ENCODE data around the gene FTO.

The FTO gene

DNA sequence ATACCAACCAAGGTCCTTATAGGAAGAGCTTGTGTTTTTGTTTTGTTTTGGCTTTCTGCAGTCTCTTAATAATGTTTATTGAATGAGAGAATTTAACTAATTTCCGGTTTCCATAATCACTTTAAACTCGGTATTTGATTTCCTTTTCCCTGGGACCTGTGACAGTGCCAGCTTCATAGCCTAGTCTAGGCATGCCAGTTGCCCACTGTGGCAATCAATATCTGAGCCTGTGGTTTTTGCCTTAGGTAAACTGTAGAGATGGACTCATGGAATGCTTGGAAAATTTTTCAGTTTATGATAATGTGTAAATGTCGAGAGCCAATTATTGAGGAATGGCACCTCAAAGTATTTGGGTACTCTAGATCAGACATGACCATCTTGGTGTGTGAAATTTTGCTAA lies 78.2 kb downstream of the FTO start:
- DNase-seq (ENCODE audit: low read depth in 2 of 2), result no peak

GRCh38 chr16:53784291-53784690 lies 80.3 kb downstream of the FTO start:
- DNase-seq (ENCODE audit: low read depth in 2 of 2), result no peak

GRCh38 chr16:53785044-53785443 lies 81.1 kb downstream of the FTO start:
- peak; percentile 57 to 64 for DNase-seq (ENCODE audit: low read depth in 2 of 2)

DNA sequence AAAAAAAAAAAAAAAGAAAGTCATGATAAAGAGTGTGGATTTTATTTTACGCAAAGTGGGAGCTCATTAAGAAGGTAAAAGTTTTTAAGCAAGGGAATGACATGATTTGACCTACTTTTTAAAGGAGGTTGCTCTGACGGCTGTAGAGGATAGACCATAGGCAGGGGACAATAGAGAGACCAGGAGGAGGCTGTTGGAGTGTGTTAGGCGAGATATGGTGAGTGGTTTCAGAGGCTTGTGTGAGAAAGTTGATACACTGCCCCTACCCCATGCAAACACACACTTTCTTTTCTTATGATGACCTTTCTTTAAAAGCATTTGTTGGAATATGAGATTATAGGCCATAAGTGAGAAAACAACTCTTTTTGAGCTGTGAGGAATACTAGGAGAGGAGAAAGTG lies 82.0 kb downstream of the FTO start:
- no peak for DNase-seq (ENCODE audit: low read depth in 2 of 2)

DNA sequence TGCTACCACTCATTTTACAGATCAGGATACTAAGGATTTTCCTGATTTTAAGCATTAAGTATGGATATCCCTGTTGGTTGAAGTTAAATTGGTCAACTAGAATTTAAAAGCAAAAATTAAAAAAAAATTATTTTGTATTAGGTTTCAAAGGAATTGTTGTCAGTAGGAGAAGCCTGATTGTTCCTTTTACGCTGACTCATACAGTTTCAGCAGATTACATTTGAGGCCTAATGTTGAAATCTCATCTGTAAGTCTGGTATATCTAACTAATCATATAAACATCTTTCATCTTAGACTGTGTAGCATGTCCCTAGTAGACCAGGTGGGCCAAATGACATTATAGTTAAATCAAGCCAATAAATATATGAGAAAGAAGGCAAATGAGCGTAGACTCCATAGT lies 83.5 kb downstream of the FTO start:
- DNase-seq (ENCODE audit: low read depth in 2 of 2), result no peak

GRCh38 chr16:53789137-53789536 lies 85.2 kb downstream of the FTO start:
- DNase-seq (ENCODE audit: low read depth in 2 of 2), result peak; percentile 81

DNA sequence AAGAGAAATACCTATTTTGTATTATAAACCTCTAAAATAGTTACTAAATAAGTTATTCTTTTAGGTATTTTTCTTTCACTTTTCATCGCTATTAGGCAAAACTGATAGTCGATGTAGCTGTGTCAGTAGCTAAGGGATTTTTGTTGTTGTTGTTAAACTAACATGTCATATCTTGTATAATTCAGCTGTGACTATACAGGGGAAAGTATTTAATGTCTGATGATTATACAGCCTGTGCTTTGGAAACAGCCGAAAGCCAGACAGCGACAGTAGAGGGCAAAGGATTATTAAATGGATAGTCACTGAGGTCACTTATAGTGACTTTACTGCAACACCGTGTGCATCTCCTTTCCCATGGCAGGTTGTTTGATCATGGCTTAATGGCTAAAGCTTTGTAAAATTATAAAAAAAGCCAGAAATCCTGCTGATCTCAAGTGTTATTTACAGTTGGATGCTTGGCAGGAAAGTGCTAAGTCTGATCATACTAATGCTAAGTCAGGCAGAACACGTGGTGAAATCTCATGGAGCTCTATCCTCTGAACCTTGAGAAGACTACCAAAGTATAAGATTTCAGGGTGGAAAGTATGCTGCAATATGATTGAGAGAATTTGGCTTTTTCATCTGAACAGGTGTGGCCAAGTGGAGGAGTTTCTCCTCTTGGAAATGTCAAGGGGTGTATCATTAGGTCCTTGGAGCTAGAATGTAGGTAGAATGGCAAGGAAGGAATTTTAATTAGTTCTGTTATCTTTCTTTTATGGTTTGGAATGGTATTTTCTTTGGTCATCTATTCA lies 88.4 kb downstream of the FTO start:
- no peak for DNase-seq (ENCODE audit: low read depth in 2 of 2)

GRCh38 chr16:53803451-53803850 lies 99.5 kb downstream of the FTO start:
- no peak for DNase-seq (ENCODE audit: low read depth in 2 of 2)

DNA sequence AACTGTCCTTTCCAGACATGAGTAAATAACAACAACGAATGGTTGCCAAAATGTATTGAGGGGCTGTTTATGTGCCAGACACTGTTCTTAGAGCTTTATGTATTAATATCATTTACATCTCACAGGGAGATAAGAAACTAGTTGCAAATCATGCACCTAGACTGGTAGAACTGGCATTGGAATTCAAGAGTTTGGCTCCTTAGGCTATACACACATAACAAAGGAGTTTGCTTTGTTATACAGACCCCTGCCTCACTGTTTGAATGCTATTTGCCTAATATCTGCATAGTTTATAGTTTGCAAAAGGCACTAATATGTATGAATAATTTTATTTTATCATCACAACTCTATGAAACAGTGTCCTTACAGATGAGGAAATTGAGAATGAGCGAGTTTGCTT lies 100.0 kb downstream of the FTO start:
- DNase-seq (ENCODE audit: low read depth in 2 of 2), result no peak

DNA sequence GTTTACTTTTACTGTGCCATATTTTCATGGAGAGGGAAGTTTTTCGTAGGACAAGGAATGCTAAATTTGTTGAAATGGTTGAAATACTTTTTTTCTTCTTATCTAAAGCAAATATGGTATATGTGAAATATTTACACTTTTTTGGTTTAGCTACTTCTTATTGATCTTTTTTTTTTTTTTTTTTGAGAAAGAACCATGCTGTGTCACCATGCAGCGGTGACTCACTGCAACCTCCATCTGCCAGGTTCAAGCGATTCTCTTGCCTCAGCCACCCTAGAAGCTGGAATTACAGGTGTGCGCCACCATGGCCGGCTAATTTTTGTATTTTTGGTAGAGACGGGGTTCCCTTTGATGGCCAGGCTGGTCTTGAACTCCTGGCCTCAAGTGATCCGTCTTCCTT lies 100.5 kb downstream of the FTO start:
- DNase-seq (ENCODE audit: low read depth in 2 of 2), result no peak

- DNase-seq (ENCODE audit: low read depth in 2 of 2), result no peak
These were observed 101.2 kb downstream of the FTO start for GRCh38 chr16:53805113-53805512.

DNA sequence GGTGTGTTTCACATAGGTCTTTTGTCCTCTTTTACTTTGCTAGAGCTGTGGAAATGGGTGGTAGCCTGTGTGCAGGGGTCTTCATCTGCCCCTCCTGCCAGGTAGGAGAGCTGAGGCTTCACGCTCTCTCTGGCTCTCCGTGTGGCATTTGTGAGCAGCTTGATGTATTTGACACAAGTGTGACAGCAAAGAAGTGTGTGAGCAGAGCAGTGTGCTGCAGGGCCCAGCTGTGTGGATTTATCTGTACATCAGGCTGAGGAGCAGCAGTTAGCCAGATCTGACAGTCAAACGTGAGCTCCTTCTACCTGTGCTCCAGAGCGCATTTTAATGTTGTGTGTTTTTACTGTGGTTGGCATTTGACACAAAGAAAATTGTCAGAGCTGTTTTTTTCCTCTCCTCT lies 101.8 kb downstream of the FTO start:
- no peak for DNase-seq (ENCODE audit: low read depth in 2 of 2)

GRCh38 chr16:53809088-53809932 lies 105.4 kb downstream of the FTO start:
- peak; percentile 96 to 97 for DNase-seq (ENCODE audit: low read depth in 2 of 2)

DNA sequence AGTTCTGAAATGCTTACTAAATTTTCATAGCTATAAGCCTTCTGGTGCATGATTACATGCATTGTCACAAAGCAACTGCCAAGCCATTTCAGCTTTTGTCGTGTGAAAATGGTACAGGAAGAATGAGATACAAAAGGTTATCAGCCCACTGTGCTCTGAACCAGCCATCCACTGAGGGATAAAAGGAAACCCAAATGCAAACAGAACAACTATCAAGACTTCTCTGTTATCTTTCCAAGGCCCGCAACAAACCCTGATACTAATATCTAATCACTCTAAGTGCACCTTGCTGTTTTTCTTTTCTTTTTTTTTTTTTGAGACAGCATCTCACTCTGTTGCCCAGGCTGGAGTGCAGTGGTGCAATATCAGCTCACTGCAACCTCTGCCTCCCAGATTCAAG lies 109.0 kb downstream of the FTO start:
- no peak for DNase-seq (ENCODE audit: low read depth in 2 of 2)

DNA sequence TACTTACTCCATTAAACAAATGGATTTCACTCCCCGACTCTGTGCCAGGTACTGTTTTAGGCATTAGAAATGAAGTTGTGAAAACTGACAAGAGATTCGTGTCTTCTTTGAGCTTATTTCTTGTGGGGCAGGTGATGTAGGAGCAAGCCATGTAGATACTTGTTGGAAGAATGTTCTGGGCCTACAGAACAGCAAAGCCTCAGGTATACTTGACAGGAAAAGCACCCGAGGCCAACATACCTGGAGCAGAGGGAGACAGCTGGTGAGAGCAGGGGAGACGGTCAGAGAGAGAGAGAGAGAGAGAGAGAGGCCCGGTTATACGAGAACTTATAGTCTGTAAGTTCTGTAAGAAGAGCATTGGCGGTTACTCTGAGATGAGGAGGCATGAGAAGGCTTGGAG lies 110.8 kb downstream of the FTO start:
- no peak for DNase-seq (ENCODE audit: low read depth in 2 of 2)

DNA sequence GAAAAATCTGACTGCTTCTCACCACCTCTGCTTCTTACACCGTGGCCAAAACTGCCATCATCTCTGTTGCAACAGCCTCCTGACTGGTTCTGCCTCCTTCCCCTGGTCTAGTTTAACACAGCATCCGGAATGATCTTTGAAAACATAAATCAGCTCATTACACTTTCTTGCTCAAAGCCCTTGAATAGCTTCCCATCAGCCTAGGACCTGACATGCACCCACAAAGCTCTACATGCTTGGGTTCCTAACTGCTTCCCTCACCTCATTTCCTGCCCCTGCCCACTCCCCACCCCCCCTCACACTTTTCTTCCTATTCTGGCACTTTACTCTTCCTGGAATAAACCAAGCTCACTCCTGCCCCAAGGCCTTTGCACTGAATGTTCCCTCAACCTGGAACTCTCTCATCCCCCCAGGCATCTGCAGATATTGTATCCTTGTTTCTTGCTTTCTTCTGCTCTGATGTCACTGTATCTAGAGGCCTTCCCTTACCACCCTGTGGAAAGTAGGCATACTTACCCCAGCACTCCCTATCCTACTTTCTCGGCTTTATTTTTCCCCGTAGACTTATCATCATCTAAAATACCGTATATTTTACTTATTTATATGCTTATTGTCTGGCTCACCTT lies 112.4 kb downstream of the FTO start:
- peak in 1 of 2 experiments; percentile 29 for DNase-seq (ENCODE audit: low read depth in 2 of 2)

GRCh38 chr16:53817117-53817755 lies 113.3 kb downstream of the FTO start:
- peak; percentile 89 to 90 for DNase-seq (ENCODE audit: low read depth in 2 of 2)

DNA sequence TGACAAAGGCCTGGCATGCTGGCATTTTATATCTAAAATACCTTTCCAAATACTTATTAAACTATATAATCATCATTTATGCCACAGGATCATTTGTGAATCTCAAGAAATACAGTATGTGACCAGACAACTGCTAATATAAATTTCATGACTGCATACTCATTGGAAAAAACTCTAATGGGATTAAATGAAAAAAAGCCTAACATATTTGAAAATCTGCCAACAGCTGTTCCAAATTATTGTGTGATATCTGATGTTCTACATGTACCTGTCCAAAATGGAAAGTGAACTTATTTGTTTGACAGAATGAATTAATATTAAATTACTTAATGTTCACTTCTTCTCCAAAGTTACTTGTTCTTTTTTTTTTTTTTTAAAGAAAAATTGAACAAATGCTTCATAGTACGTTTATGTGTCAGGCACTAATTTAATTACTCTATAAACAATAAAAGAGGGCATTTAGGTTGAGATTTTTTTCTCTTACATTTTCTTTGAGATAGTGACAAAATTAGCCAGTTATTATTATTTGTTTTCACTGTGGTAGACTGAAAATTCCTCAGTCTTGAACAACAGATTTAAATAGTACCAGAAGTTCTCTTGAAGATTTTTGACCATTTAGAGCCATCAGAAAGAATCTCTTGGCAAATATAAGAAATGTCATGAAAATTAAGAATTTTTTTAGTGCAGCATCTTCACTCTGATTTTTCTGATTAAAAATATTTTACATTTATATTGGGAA lies 114.0 kb downstream of the FTO start:
- peak in 1 of 2 experiments; percentile 77 for DNase-seq (ENCODE audit: low read depth in 2 of 2)

GRCh38 chr16:53821487-53821886 lies 117.5 kb downstream of the FTO start:
- no peak for DNase-seq (ENCODE audit: low read depth in 2 of 2)

- peak in 1 of 2 experiments; percentile 65 for DNase-seq (ENCODE audit: low read depth in 2 of 2)
These were observed 118.1 kb downstream of the FTO start for GRCh38 chr16:53821957-53822625.

All from fibroblast of skin of left biceps (primary cell).